HUES48 (cell line): ENCODE measurements around the gene KLHDC7B.
A peak's percentile ranks its signal among the peaks of the same experiment; 100 is the strongest.

ENCODE experiments used
- H3K27ac ChIP-seq: one replicate; pipeline ENCODE4 v1.7.0; 2013; ENCODE audit warnings: low read depth, low read length, inconsistent platforms
- H3K27me3 ChIP-seq: 2 replicates; pipeline ENCODE4 v1.6.1; 2013; ENCODE audit warnings: mild to moderate bottlenecking, low read length; ENCODE audit not compliant: control insufficient read depth, insufficient read depth
- H3K36me3 ChIP-seq: 2 replicates; pipeline ENCODE4 v1.6.1; 2013; ENCODE audit warnings: low read length; ENCODE audit not compliant: control insufficient read depth, insufficient read depth
- H3K4me1 ChIP-seq: 2 replicates; pipeline ENCODE4 v1.6.1; 2013; ENCODE audit warnings: mild to moderate bottlenecking, low read length; ENCODE audit not compliant: control insufficient read depth, insufficient read depth
- H3K4me3 ChIP-seq: 2 replicates; pipeline ENCODE4 v1.5.1; 2013; ENCODE audit warnings: mild to moderate bottlenecking, low read depth, low read length
- H3K9ac ChIP-seq: 2 replicates; pipeline ENCODE4 v1.6.1; 2013; ENCODE audit warnings: mild to moderate bottlenecking, low read depth, low read length, moderate library complexity
- H3K9me3 ChIP-seq: 2 replicates; pipeline ENCODE4 v1.6.1; 2013; ENCODE audit warnings: low read length; ENCODE audit not compliant: control insufficient read depth, insufficient read depth

The KLHDC7B gene

GRCh38 chr22:50525104-50525857 is 20.4 kb upstream of the KLHDC7B start, which contains the start of gene SCO2:
Gene SCO2 (minus strand): TSS chr22:50525598. CDS start chr22:50524411, 1,187 bp downstream.
- Histone ChIP-seq H3K36me3 (peaks cover 34% of the 10 kb centered on the region), H3K4me3 (peak within 1 kb of the TSS; percentile 87), H3K27ac (peak within 1 kb of the TSS; percentile 91), H3K4me1 (peaks cover 4% of the 10 kb centered on the region), H3K9me3 (no peaks in the 10 kb centered on the region), H3K27me3 (peaks cover 37% of the 10 kb centered on the region), H3K9ac (peak within 1 kb of the TSS; percentile 62)

- Histone ChIP-seq H3K27me3 (peaks cover 42% of the 10 kb centered on the region), H3K27ac (peak overlapping the region; percentile 91), H3K9ac (peak overlapping the region; percentile 1; the same call in 1 of the 2 replicates)
These were observed 19.9 kb upstream of the KLHDC7B start for GRCh38 chr22:50525858-50526107.

GRCh38 chr22:50526108-50526833 is 19.4 kb upstream of the KLHDC7B start:
- Histone ChIP-seq H3K9me3 (no peaks in the 10 kb centered on the region), H3K4me1 (peaks cover 4% of the 10 kb centered on the region), H3K36me3 (peaks cover 28% of the 10 kb centered on the region), H3K4me3 (peak overlapping the region; percentile 87), H3K27me3 (peaks cover 47% of the 10 kb centered on the region), H3K9ac (peak overlapping the region; percentile 1; the same call in 1 of the 2 replicates), H3K27ac (peak overlapping the region; percentile 91)

More at GRCh38 chr22:50525858-50526107, 19.9 kb upstream of the KLHDC7B start:
- H3K4me3 ChIP-seq: peak overlapping the region; percentile 87
- peaks cover 4% of the 10 kb centered on the region for H3K4me1 ChIP-seq
- H3K36me3 ChIP-seq: peaks cover 33% of the 10 kb centered on the region
- no peaks in the 10 kb centered on the region for H3K9me3 ChIP-seq

- Histone ChIP-seq H3K36me3 (peaks cover 19% of the 10 kb centered on the region), H3K27me3 (peaks cover 55% of the 10 kb centered on the region), H3K4me3 (peak overlapping the region; percentile 87; the same call in 1 of the 2 replicates), H3K9me3 (no peaks in the 10 kb centered on the region), H3K9ac (no peak overlapping the region), H3K27ac (no peak overlapping the region), H3K4me1 (peaks cover 4% of the 10 kb centered on the region)
These were observed 18.6 kb upstream of the KLHDC7B start for GRCh38 chr22:50526834-50527801.

GRCh38 chr22:50527921-50528681 is 17.6 kb upstream of the KLHDC7B start:
- Histone ChIP-seq H3K27me3 (peaks cover 65% of the 10 kb centered on the region), H3K4me1 (peaks cover 4% of the 10 kb centered on the region), H3K9ac (no peak overlapping the region), H3K27ac (no peak overlapping the region), H3K9me3 (no peaks in the 10 kb centered on the region), H3K36me3 (peaks cover 10% of the 10 kb centered on the region), H3K4me3 (no peak overlapping the region)

- Histone ChIP-seq H3K9ac (no peak overlapping the region), H3K27ac (no peak overlapping the region), H3K9me3 (no peaks in the 10 kb centered on the region), H3K36me3 (peaks cover 2% of the 10 kb centered on the region), H3K4me3 (no peak overlapping the region), H3K27me3 (peaks cover 72% of the 10 kb centered on the region), H3K4me1 (peaks cover 4% of the 10 kb centered on the region)
These were observed 16.9 kb upstream of the KLHDC7B start for GRCh38 chr22:50528682-50529415.

GRCh38 chr22:50529416-50529896 is 16.2 kb upstream of the KLHDC7B start:
- peaks cover 4% of the 10 kb centered on the region for H3K4me1 ChIP-seq
- peaks cover 72% of the 10 kb centered on the region for H3K27me3 ChIP-seq
- no peaks in the 10 kb centered on the region for H3K9me3 ChIP-seq
- no peaks in the 10 kb centered on the region for H3K36me3 ChIP-seq
- H3K27ac ChIP-seq: no peak overlapping the region
- no peak overlapping the region for H3K9ac ChIP-seq
- peak overlapping the region; percentile 30; the same call in 1 of the 2 replicates for H3K4me3 ChIP-seq

GRCh38 chr22:50529897-50530579 is 15.7 kb upstream of the KLHDC7B start, which contains the start of gene TYMP:
Gene TYMP (minus strand): TSS chr22:50530012. CDS start chr22:50529709, 303 bp downstream.
- Histone ChIP-seq H3K9me3 (no peaks in the 10 kb centered on the region), H3K9ac (no peak within 1 kb of the TSS), H3K27me3 (peaks cover 72% of the 10 kb centered on the region)

GRCh38 chr22:50530580-50530876 is 15.2 kb upstream of the KLHDC7B start:
- H3K27ac ChIP-seq: no peak overlapping the region
- no peaks in the 10 kb centered on the region for H3K9me3 ChIP-seq
- no peaks in the 10 kb centered on the region for H3K36me3 ChIP-seq
- H3K4me1 ChIP-seq: peaks cover 4% of the 10 kb centered on the region
- peaks cover 72% of the 10 kb centered on the region for H3K27me3 ChIP-seq
- H3K4me3 ChIP-seq: peak overlapping the region; percentile 65
- H3K9ac ChIP-seq: no peak overlapping the region

More at GRCh38 chr22:50529897-50530579, 15.7 kb upstream of the KLHDC7B start, which contains the start of gene TYMP:
- no peaks in the 10 kb centered on the region for H3K36me3 ChIP-seq
- H3K4me1 ChIP-seq: peaks cover 4% of the 10 kb centered on the region
- peak within 1 kb of the TSS; percentile 65 for H3K4me3 ChIP-seq
- H3K27ac ChIP-seq: no peak within 1 kb of the TSS
